ENCODE measurements around the gene SLC25A3.
"Not testable (repeated sequence)": the region's sequence is repeated elsewhere in the genome, so short reads cannot be mapped to it uniquely, and the experiment has no call there.

The SLC25A3 gene

GRCh38 chr12:98593351-98594049 lies at the start of gene SLC25A3:
Gene SLC25A3, plus strand, starts transcription at chr12:98593686. Its CDS starts 293 bp downstream, at chr12:98593979.
- DNase-seq = peak; percentile 79

GRCh38 chr12:98543701-98544100 lies 49.8 kb upstream of the SLC25A3 start:
- DNase-seq = no peak

- no peak for DNase-seq
These were observed 48.7 kb upstream of the SLC25A3 start for GRCh38 chr12:98544751-98545150.

- no peak for DNase-seq
These were observed 43.9 kb upstream of the SLC25A3 start for GRCh38 chr12:98549371-98550110.

GRCh38 chr12:98551787-98552186 lies 41.7 kb upstream of the SLC25A3 start:
- DNase-seq = no peak

- DNase-seq = not testable (repeated sequence)
These were observed 35.4 kb upstream of the SLC25A3 start for GRCh38 chr12:98558097-98558496.

GRCh38 chr12:98559666-98560065 lies 33.8 kb upstream of the SLC25A3 start:
- no peak for DNase-seq

GRCh38 chr12:98561846-98562245 lies 31.6 kb upstream of the SLC25A3 start:
- no peak for DNase-seq

- no peak for DNase-seq
These were observed 21.5 kb upstream of the SLC25A3 start for GRCh38 chr12:98572010-98572409.

- DNase-seq = no peak
These were observed 19.4 kb upstream of the SLC25A3 start for GRCh38 chr12:98574110-98574509.

- DNase-seq = no peak
These were observed 18.5 kb upstream of the SLC25A3 start for GRCh38 chr12:98575013-98575412.

GRCh38 chr12:98576795-98577194 lies 16.7 kb upstream of the SLC25A3 start:
- DNase-seq = not testable (repeated sequence)

GRCh38 chr12:98578392-98578791 lies 15.1 kb upstream of the SLC25A3 start:
- DNase-seq = no peak

- no peak for DNase-seq
These were observed 14.7 kb upstream of the SLC25A3 start for GRCh38 chr12:98578821-98579220.

GRCh38 chr12:98579347-98579746 lies 14.1 kb upstream of the SLC25A3 start:
- DNase-seq = no peak

GRCh38 chr12:98579835-98580234 lies 13.7 kb upstream of the SLC25A3 start:
- no peak for DNase-seq

GRCh38 chr12:98580695-98581094 lies 12.8 kb upstream of the SLC25A3 start:
- no peak for DNase-seq

GRCh38 chr12:98581101-98581500 lies 12.4 kb upstream of the SLC25A3 start:
- DNase-seq = no peak

GRCh38 chr12:98582093-98582492 lies 11.4 kb upstream of the SLC25A3 start:
- no peak for DNase-seq

GRCh38 chr12:98587084-98587483 lies 6.4 kb upstream of the SLC25A3 start:
- DNase-seq = no peak

- DNase-seq = no peak
These were observed 2.3 kb upstream of the SLC25A3 start for GRCh38 chr12:98591209-98591608.

- no peak for DNase-seq
These were observed 612 bp upstream of the SLC25A3 start for GRCh38 chr12:98592825-98593322.

- DNase-seq = no peak
These were observed 757 bp downstream of the SLC25A3 start for GRCh38 chr12:98594050-98594835.

Data from DMS 273 treated with DMSO at 0.1 percent for 48 hours (cell line).